GM11168 (cell line): ENCODE results near the gene STUM.
"Not testable (repeated sequence)": the region's sequence is repeated elsewhere in the genome, so short reads cannot be mapped to it uniquely, and the experiment has no call there.

Experiments
- in situ Hi-C: fragments of 300-500 bp; cut with MboI; formaldehyde crosslinking; loops from one replicate; pipeline ENCODE4 v1.12.0; 2022; ENCODE audit warnings: low sequenced_read_pairs; ENCODE audit not compliant: unreplicated experiment

The STUM gene

DNA sequence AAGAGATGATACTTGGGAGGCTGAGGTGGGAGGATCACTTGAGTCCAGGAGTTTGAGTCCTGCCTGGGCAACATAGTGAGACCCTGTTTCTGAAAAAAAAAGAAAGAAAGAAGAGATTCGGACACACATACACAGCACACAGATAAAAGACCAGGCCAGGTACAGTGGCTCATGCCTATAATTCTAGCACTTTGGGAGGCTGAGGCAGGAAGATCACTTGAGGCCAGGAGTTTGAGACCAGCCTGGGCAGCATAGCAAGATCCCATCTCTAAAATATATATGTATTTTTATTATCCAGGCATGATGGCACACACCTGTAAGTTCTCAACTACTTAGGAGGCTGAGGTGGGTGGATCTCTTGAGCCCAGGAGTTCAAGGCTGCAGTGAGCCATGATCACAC is 69.2 kb downstream of the STUM start:
- in situ Hi-C loops, result not testable (repeated sequence)

DNA sequence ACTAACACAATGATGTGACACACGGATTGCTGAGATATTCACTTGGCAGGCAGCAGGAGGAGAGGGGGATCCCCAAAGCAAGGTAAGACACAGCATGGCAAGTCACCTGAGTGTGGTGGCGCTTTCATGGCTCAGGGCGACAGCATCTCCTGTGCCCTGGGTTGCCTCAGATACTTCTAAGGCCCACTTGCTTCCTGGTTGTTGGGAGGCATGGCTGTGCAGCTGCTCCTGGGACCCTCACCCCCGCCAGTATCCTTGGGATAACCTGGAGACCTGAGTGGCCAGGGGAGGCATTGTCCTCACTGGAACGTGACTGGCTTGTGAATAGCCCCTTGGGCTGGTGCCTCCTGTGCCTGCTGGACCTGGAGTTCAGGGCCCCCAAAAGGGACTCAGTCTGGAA is 69.8 kb downstream of the STUM start:
- in situ Hi-C loops, result no loop called here

DNA sequence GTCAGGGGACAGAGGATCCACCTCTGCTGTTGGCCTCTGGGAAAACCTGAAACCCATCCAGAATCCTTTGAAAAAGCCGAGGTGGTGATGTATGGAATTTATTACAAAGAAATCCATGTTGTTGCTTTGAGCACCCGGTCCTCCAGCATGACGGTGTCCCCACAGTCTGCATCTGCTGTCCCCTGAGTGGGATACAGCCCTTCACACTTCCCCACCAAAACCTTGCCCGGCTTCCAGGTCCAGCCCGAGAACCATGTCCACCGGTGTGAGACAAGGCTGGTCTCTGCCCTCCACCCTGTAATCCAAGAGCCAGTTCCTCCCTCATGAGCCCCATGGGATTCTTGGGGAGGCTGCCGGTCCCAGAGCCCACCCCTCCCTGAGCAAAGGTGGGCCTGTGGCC is 70.5 kb downstream of the STUM start:
- in situ Hi-C loops, result no loop called here

DNA sequence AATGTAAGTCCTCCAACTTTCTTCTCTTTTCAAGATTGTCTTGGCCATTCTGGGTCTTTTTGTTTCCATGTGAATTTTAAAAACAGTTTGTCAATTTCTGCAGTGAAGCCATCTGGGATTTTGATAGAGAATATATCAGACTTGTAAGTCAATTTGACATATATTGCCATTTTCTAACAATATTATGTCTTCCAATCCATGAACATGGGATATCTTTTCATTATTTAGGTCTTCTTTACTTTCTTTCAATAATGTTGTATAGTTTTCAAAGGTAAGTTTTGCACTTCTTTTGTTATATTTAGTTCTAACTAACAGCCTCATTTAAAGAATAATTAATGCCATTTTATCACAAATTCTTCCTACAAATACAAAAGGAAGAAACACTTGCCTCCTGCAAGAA is 73.4 kb downstream of the STUM start:
- in situ Hi-C loops, result loop anchor here (10.0 kb wide), 1 partner anchor 197 kb away; no protein-coding TSS in a partner anchor

DNA sequence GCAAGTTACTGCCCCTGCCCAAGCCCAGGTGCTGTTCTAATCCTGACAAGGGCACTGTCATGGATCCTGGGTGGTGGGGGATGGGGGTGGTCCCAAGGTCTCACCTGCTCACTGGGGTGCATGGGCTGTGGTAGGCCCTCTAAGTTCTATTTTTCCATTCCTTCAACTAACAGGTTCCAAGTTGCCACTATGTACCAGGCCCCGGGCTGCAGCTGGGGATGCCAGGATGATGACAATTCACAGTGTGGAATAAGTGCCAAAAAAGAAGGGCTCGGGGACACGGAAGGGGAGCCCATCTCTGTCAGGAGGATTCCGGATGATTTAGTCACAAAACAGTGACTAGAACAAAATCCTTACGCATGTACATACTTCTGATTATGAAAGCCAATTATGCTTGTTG is 76.0 kb downstream of the STUM start:
- in situ Hi-C loops, result loop anchor here (10.0 kb wide), 1 partner anchor 200 kb away; no protein-coding TSS in a partner anchor

- in situ Hi-C loops, result loop anchor here (10.0 kb wide), 1 partner anchor 201 kb away; no protein-coding TSS in a partner anchor
Observed at GRCh38 chr1:226625326-226625725, 76.8 kb downstream of the STUM start.

- in situ Hi-C loops, result loop anchor here (10.0 kb wide), 1 partner anchor 201 kb away; no protein-coding TSS in a partner anchor
Observed at GRCh38 chr1:226625832-226626576, 77.4 kb downstream of the STUM start.

GRCh38 chr1:226626577-226626956 is 78.0 kb downstream of the STUM start:
- in situ Hi-C loops, result loop anchor here (10.0 kb wide), 1 partner anchor 202 kb away; no protein-coding TSS in a partner anchor

GRCh38 chr1:226627050-226627755 is 78.6 kb downstream of the STUM start:
- in situ Hi-C loops, result loop anchor here (10.0 kb wide), 1 partner anchor 202 kb away; no protein-coding TSS in a partner anchor

DNA sequence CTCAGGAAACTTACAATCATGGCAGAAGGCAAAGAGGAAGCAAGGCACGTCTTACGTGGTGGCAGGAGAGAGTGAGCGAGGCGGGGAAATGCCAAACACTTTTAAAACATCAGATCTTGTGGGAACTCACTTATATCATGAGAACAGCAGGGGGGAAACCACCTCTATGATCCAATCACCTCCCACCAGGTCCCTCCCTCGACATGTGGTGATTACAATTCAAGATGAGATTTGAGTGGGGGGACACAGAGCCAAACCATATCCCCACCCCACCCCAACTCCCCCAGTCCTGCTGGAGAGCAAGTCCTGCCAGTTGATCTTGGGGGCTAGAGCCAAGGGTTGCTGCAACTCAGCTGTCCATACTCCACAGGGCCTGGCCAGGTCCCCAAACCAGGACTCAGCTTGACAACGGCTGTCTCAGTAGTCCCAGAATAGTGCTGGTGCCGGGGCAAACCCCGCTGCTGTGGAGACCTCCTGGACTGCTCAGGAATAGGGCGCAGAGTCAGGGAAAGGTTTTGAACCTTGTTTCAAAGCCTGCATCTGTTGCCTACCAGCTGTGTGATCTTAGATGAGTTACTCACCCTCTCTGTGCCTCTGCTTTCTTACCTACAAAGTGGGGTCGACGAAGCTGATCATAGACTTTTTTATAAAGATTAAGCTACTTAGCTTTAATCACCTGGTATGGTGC is 79.5 kb downstream of the STUM start:
- in situ Hi-C loops, result loop anchor here (10.0 kb wide), 1 partner anchor 203 kb away; no protein-coding TSS in a partner anchor

GRCh38 chr1:226628612-226629155 is 80.1 kb downstream of the STUM start:
- in situ Hi-C loops, result loop anchor here (10.0 kb wide), 1 partner anchor 204 kb away; no protein-coding TSS in a partner anchor

DNA sequence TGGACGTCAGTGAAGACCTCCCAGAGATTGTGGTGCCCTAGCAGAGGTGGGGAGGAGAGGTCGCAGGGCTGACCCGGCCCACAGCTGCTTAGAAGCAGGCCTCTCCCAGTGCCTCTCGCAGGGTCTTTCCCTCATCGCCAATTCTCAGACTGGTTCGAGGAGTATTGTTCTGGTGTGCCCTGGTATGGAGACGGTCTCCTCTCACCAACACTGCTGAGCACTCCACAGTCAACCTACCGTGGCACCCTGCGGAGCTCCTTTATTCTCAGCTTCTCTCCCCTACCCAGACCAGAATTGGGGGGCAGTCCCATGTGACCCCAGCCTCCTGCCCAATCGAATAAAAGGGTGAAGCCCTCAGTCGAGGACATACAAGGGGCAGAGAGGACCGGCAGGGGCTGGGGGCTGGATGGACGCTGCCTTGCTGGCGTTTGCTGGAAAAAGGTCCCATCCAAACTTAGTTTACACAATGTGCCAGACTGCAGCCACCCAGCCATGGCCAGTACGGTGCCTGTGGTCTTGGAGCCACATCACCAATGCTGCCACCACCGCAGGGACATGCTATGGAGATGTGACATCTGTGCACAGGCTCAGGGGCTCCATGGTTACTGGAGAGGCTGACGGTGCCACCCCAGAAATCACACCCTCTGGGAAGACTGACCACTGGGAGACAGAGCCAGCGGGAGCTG is 80.8 kb downstream of the STUM start:
- in situ Hi-C loops, result loop anchor here (10.0 kb wide), 1 partner anchor 205 kb away; no protein-coding TSS in a partner anchor

GRCh38 chr1:226629896-226630550 is 81.5 kb downstream of the STUM start:
- in situ Hi-C loops, result loop anchor here (5.0 to 10.0 kb wide), 2 partner anchors 192 to 205 kb away; no protein-coding TSS in a partner anchor

- in situ Hi-C loops, result loop anchor here (5.0 kb wide), 1 partner anchor 192 kb away; no protein-coding TSS in a partner anchor
Observed at GRCh38 chr1:226630592-226630991, 82.0 kb downstream of the STUM start.

GRCh38 chr1:226631229-226632000 is 82.9 kb downstream of the STUM start:
- in situ Hi-C loops, result loop anchor here (5.0 kb wide), 1 partner anchor 191 kb away; no protein-coding TSS in a partner anchor

- in situ Hi-C loops, result loop anchor here (5.0 kb wide), 1 partner anchor 190 kb away; no protein-coding TSS in a partner anchor
Observed at GRCh38 chr1:226632169-226632879, 83.8 kb downstream of the STUM start.

DNA sequence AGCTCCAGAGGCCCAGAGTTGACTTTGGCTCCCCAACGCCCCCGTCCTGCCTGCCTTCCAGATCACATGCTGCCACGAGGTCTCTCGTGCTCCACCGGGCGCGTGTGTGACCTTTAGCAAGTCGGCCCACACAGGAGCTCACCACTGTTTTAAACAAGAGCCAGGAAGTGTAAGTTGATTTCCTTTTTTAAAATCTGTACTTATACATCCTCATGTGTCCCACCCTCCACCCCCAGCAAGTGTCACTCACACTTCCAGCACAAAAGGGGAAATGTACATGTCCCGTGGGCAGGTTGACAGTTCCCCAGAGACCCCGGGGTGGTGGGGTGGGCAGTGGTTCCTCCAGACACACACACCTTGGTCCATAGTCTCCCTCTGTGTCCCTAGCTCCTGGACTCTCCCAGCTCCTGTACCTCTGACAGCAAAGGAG is 84.4 kb downstream of the STUM start:
- in situ Hi-C loops, result loop anchor here (5.0 kb wide), 1 partner anchor 189 kb away; no protein-coding TSS in a partner anchor
